Kidney epithelial cell (primary cell): ENCODE data around the gene FAM3A. TPM values are rescaled to one million over a fixed set of nuclear protein-coding genes. Genes with fewer than 3 reads are reported as not detected.
"Not testable (repeated sequence)": the region's sequence is repeated elsewhere in the genome, so short reads cannot be mapped to it uniquely, and the experiment has no call there.

Source experiments
- DNase-seq: peaks from one replicate; pipeline ENCODE4 v3.0.0-alpha.2; 2010; ENCODE audit warnings: low read depth
- H3K27me3 ChIP-seq: 2 replicates; pipeline ENCODE4 v1.6.0; 2011; ENCODE audit warnings: low read length; ENCODE audit not compliant: control insufficient read depth, insufficient read depth
- H3K36me3 ChIP-seq: 2 replicates; pipeline ENCODE4 v1.5.1; 2011; ENCODE audit warnings: low read length; ENCODE audit not compliant: control insufficient read depth, insufficient read depth
- H3K4me3 ChIP-seq: 2 replicates; pipeline ENCODE4 v1.5.1; 2011; ENCODE audit warnings: low read depth, mild to moderate bottlenecking, control low read depth, low read length
- total RNA-seq: library from RNA; depleted of rRNA; stranded (reverse); fragments of >200 nt; gene quantifications from 2 replicates; pipeline ENCODE4 v1.2.3, GENCODE V29; 2015
- TF ChIP-seq, protein P1 (sequence below): IDR thresholded peaks from 2 replicates; pipeline ENCODE4 v1.5.1; 2011; ENCODE audit warnings: mild to moderate bottlenecking, moderate library complexity, low read length, control low read depth, inconsistent platforms; ENCODE audit not compliant: insufficient read depth, poor library complexity, severe bottlenecking

FAM3A gene
- 30.3 and 32.3 TPM in 2 replicates for total RNA-seq

DNA sequence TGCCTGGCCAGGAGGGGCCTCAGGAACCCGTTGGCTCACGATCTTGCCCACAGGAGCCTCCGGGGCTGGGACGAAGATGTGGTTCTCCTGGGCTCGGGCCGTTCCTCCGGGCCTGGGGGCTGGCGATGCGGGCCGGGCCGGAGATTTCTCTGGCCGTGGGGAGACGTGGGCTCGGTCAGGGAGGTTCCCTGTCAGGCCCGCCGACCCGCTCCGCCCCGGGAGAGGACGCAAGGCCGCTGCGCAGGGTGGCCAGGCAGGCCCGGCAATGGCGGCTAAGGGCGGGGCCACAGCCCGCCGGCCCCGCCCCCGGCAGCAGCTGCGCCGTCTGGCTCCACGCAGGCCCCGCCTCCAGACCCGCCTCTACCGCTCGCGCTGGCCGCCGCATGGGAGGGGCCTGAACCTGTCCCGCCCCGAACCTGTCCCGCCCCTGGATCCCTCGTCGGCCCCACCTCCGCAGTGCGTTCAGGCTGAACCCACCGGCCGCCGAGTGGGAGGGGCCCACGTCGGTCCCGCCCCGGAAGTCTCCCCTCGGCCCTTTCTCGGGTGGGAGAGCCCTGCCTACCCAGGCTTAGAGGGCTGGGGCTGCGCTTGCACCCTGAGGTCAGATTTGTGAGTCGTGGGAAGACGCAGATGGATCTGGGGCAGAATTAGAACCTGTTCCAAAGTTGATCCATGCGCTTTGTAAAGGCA lies at the start of gene FAM3A:
Gene FAM3A (minus strand): TSS at position 267 of the 690 bp plus-strand sequence. CDS start 460 bp downstream, outside the sequence.
- TF ChIP-seq, protein P1, sequence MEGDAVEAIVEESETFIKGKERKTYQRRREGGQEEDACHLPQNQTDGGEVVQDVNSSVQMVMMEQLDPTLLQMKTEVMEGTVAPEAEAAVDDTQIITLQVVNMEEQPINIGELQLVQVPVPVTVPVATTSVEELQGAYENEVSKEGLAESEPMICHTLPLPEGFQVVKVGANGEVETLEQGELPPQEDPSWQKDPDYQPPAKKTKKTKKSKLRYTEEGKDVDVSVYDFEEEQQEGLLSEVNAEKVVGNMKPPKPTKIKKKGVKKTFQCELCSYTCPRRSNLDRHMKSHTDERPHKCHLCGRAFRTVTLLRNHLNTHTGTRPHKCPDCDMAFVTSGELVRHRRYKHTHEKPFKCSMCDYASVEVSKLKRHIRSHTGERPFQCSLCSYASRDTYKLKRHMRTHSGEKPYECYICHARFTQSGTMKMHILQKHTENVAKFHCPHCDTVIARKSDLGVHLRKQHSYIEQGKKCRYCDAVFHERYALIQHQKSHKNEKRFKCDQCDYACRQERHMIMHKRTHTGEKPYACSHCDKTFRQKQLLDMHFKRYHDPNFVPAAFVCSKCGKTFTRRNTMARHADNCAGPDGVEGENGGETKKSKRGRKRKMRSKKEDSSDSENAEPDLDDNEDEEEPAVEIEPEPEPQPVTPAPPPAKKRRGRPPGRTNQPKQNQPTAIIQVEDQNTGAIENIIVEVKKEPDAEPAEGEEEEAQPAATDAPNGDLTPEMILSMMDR = no peak
- Histone ChIP-seq H3K4me3 (peak within 1 kb of the TSS; percentile 71), H3K36me3 (no peaks in the 10 kb centered on the region), H3K27me3 (no peaks in the 10 kb centered on the region)
- DNase-seq = no peak

DNA sequence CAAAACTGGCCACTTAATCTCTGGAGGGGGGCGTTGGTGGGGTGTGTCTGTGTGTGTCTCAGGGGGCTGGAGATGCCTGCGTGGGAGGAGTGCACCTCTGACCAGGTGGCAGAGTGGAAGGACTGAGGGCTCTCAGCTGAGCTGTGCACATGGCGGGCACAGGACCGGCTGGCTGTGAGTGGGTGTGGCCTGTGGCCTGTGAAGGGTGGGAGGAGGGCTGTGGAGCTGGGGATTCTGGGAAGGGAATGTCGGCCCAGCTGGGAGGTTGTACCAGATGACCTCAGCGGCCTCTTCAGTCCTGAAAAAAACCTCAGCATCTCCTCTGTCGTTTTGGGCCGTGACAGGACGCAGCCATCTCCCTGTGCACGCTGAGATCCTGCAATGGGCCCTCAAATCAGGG lies 46.3 kb upstream of the FAM3A start:
- H3K36me3 ChIP-seq, DNase-seq: not testable (repeated sequence)

GRCh38 chrX:154560326-154560725 lies 44.3 kb upstream of the FAM3A start:
- H3K27me3 ChIP-seq, H3K4me3 ChIP-seq, H3K36me3 ChIP-seq, DNase-seq: not testable (repeated sequence)

More for the DNA sequence above, 46.3 kb upstream of the FAM3A start:
- not testable (repeated sequence) for H3K4me3 ChIP-seq, H3K27me3 ChIP-seq

DNA sequence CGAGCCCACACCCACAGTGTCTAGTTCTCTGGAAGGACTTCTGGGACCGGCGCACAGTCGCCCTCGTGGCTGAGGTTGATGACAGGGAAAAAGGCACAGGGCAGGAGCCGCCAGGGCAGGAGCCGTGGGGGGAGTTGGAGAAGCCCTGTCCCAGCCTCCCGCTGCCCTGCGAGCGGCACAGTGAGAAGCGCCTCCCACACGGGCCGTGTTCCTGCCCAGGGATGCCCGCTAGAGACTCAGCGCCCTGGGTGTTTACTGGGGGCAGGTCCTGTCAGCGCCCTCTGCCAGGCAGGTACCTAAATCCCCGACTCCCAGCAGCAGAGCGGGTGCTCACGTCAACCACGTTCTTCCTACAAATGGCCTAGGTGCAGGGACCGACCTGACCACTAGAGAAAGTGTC lies 42.9 kb upstream of the FAM3A start:
- H3K4me3 ChIP-seq, DNase-seq, H3K36me3 ChIP-seq, H3K27me3 ChIP-seq: not testable (repeated sequence)

DNA sequence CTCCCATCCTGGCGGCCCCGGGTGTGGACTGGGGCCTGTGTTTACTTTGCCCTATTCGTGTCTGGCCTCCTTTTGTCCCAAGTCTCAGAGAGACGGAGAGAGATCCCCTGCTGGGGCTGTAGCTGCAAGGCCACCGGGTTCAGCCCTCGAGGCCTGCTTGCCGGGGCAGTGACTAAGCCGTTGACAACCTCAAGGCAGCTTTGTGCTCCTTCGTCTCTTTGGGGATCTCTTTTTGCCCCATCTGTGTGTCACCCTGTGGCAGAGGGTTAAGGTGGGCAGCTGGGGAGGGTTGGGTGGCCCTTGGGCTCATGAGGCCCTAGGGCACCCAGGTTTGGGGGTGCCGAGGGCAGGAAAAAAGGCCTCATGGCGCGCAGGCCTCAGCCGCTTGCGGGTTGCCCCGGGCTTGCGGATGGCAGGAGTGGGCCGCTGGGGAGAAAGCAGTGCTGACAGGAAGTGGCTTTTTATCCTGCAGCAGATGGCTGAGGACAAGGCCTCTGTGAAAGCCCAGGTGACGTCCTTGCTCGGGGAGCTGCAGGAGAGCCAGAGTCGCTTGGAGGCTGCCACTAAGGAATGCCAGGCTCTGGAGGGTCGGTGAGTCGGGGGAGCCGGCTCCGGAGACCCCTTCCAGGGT lies 42.1 kb upstream of the FAM3A start:
- H3K27me3 ChIP-seq, H3K4me3 ChIP-seq, H3K36me3 ChIP-seq, DNase-seq: not testable (repeated sequence)

DNA sequence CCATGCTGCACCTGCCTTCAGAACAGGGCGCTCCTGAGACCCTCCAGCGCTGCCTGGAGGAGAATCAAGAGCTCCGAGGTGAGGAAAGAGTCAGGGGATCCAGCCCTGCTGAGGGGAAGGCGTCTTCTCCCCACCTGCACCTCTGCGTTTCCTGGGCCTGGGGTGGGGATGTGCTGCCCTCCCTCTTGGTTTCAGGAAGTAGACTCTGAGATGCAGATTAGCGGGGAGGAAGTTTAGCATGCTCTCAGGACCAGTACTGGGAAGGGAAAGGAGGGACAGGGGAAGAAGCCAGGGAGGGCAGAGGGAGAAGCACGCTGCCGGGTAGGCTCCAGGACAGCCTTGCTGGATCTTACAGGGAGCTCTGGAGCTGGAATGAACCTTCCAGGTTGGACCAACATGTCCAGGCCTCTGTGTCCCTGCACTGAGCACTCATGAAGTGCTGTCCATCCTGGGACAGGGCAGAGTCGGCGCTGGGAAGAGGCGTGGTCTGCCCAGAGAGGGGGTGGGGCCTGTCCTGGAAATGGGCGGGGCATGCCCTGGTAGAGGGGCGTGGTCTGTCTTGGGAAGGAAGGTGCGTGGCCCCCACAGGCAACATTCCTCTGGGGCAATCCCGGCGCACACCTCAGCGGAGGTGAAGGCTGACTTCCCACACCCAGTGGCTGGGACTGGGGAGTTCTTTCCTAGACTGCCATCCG lies 36.2 kb upstream of the FAM3A start:
- H3K27me3 ChIP-seq, DNase-seq, H3K4me3 ChIP-seq, H3K36me3 ChIP-seq: not testable (repeated sequence)

- no peak for DNase-seq
- H3K4me3 ChIP-seq = no peak overlapping the region
Measured at GRCh38 chrX:154549766-154550165, 33.7 kb upstream of the FAM3A start.

GRCh38 chrX:154548028-154548316 lies 31.9 kb upstream of the FAM3A start:
- H3K4me3 ChIP-seq = peak overlapping the region; percentile 62
- H3K36me3 ChIP-seq = no peaks in the 10 kb centered on the region
- no peaks in the 10 kb centered on the region for H3K27me3 ChIP-seq
- no peak for DNase-seq
- TF ChIP-seq, protein P1 = no peak

More at GRCh38 chrX:154549766-154550165, 33.7 kb upstream of the FAM3A start:
- TF ChIP-seq, protein P1 = no peak
- no peaks in the 10 kb centered on the region for H3K36me3 ChIP-seq
- no peaks in the 10 kb centered on the region for H3K27me3 ChIP-seq
